HEK293 (cell line): ENCODE measurements around the gene RAB44.

Experiments used
- CTCF ChIA-PET: fragments of 350-600 bp; formaldehyde crosslinking; extraction: SDS; loops from one replicate; lab custom pipeline; 2021; ENCODE audit warnings: antibody characterized with exemption; lab: Yijun Ruan, JAX
- POLR2A ChIA-PET: fragments of 300-600 bp; formaldehyde crosslinking; extraction: SDS; loops from one replicate; lab custom pipeline; 2020; ENCODE audit warnings: antibody characterized with exemption, inconsistent platforms; lab: Yijun Ruan, JAX
- H3K27ac ChIP-seq: fragments of 200-500 bp; sonication (Bioruptor generic); 2 replicates; pipeline ENCODE4 v1.5.1; 2014; ENCODE audit warnings: low read depth, low read length, control low read depth, inconsistent platforms; ENCODE audit errors: extremely low read depth
- H3K36me3 ChIP-seq, 2 experiments: fragments of 200-500 bp in 1 of 2; sonication (Bioruptor generic) in 1 of 2; 1 replicate in 1 of 2; 2 replicates in 1 of 2; pipeline ENCODE4 v1.5.1; 2014 to 2017; ENCODE audit warnings: inconsistent platforms in 2 of 2, low read length in 2 of 2; ENCODE audit not compliant: control insufficient read depth in 2 of 2, insufficient read depth in 1 of 2
- H3K4me1 ChIP-seq: fragments of 200-500 bp; sonication (Bioruptor generic); 2 replicates; pipeline ENCODE4 v1.5.1; 2014; ENCODE audit warnings: mild to moderate bottlenecking, low read length, inconsistent platforms; ENCODE audit not compliant: control insufficient read depth, insufficient read depth
- H3K4me3 ChIP-seq: 2 replicates; pipeline ENCODE4 v1.5.1; 2011; ENCODE audit warnings: low read depth, mild to moderate bottlenecking, control low read depth, low read length, moderate library complexity
- H3K9me3 ChIP-seq: fragments of 200-500 bp; sonication (Bioruptor generic); 2 replicates; pipeline ENCODE4 v1.5.1; 2014; ENCODE audit warnings: low read depth, low read length, inconsistent platforms; ENCODE audit not compliant: control insufficient read depth, insufficient read depth
- EGR2 ChIP-seq: fragments of 450-650 bp; formaldehyde crosslinking; IDR thresholded peaks from 2 replicates; pipeline ENCODE4 v1.5.1; 2016; ENCODE audit warnings: low read depth, missing biosample characterization, missing genetic modification characterization
- FEZF1 ChIP-seq: fragments of 450-650 bp; formaldehyde crosslinking; IDR thresholded peaks from 2 replicates; pipeline ENCODE4 v1.5.1; 2016; ENCODE audit warnings: missing biosample characterization, missing genetic modification characterization
- GFI1B ChIP-seq: fragments of 450-650 bp; formaldehyde crosslinking; IDR thresholded peaks from 2 replicates; pipeline ENCODE4 v1.5.1; 2016; ENCODE audit warnings: missing biosample characterization, missing genetic modification characterization
- KLF8 ChIP-seq: fragments of 450-650 bp; formaldehyde crosslinking; IDR thresholded peaks from 2 replicates; pipeline ENCODE4 v1.5.1; 2016; ENCODE audit warnings: missing biosample characterization, missing genetic modification characterization
- PRDM10 ChIP-seq: fragments of 450-650 bp; formaldehyde crosslinking; IDR thresholded peaks from 2 replicates; pipeline ENCODE4 v1.5.1; 2016; ENCODE audit warnings: missing biosample characterization, missing genetic modification characterization
- SALL2 ChIP-seq: fragments of 450-650 bp; formaldehyde crosslinking; IDR thresholded peaks from 2 replicates; pipeline ENCODE4 v1.5.0; 2017; ENCODE audit warnings: missing biosample characterization, mild to moderate bottlenecking, missing genetic modification characterization, borderline replicate concordance
- SP7 ChIP-seq: fragments of 450-650 bp; formaldehyde crosslinking; IDR thresholded peaks from 2 replicates; pipeline ENCODE4 v1.5.1; 2016; ENCODE audit warnings: missing biosample characterization, missing genetic modification characterization
- ZBTB10 ChIP-seq: fragments of 450-650 bp; formaldehyde crosslinking; IDR thresholded peaks from 2 replicates; pipeline ENCODE4 v1.5.1; 2016; ENCODE audit warnings: missing biosample characterization, missing genetic modification characterization
- ZBTB20 ChIP-seq: fragments of 450-650 bp; formaldehyde crosslinking; IDR thresholded peaks from 2 replicates; pipeline ENCODE4 v1.5.1; 2016; ENCODE audit warnings: missing biosample characterization, missing genetic modification characterization
- ZBTB21 ChIP-seq: fragments of 450-650 bp; formaldehyde crosslinking; IDR thresholded peaks from 2 replicates; pipeline ENCODE4 v1.5.1; 2017; ENCODE audit warnings: missing biosample characterization, missing genetic modification characterization
- ZFHX2 ChIP-seq: fragments of 450-650 bp; formaldehyde crosslinking; conservative IDR thresholded peaks from 2 replicates; pipeline ENCODE4 v1.5.1; 2016; ENCODE audit warnings: missing biosample characterization, missing genetic modification characterization
- ZNF114 ChIP-seq: fragments of 450-650 bp; formaldehyde crosslinking; IDR thresholded peaks from 2 replicates; pipeline ENCODE4 v1.5.0; 2017; ENCODE audit warnings: missing biosample characterization, missing genetic modification characterization
- ZNF148 ChIP-seq: fragments of 450-650 bp; formaldehyde crosslinking; IDR thresholded peaks from 2 replicates; pipeline ENCODE4 v1.5.0; 2017; ENCODE audit warnings: missing biosample characterization, missing genetic modification characterization, borderline replicate concordance
- ZNF2 ChIP-seq: fragments of 450-650 bp; formaldehyde crosslinking; IDR thresholded peaks from 2 replicates; pipeline ENCODE4 v1.5.1; 2016; ENCODE audit warnings: missing biosample characterization, missing genetic modification characterization
- ZNF311 ChIP-seq: fragments of 450-650 bp; formaldehyde crosslinking; IDR thresholded peaks from 2 replicates; pipeline ENCODE4 v1.5.1; 2017; ENCODE audit warnings: missing biosample characterization, missing genetic modification characterization, borderline replicate concordance
- ZNF510 ChIP-seq: fragments of 450-650 bp; formaldehyde crosslinking; IDR thresholded peaks from 2 replicates; pipeline ENCODE4 v1.5.1; 2018; ENCODE audit warnings: mild to moderate bottlenecking, missing genetic modification characterization, missing biosample characterization; ENCODE audit not compliant: insufficient replicate concordance
- ZNF521 ChIP-seq: fragments of 450-650 bp; formaldehyde crosslinking; IDR thresholded peaks from 2 replicates; pipeline ENCODE4 v1.5.1; 2017; ENCODE audit warnings: missing biosample characterization, mild to moderate bottlenecking, missing genetic modification characterization
- ZNF596 ChIP-seq: fragments of 450-650 bp; IDR thresholded peaks from 2 replicates; pipeline ENCODE4 v1.5.0; 2018; ENCODE audit warnings: missing biosample characterization, mild to moderate bottlenecking, missing genetic modification characterization, moderate library complexity
- ZNF600 ChIP-seq: fragments of 450-650 bp; formaldehyde crosslinking; IDR thresholded peaks from 2 replicates; pipeline ENCODE4 v1.5.1; 2016; ENCODE audit warnings: missing biosample characterization, missing genetic modification characterization
- ZSCAN18 ChIP-seq: fragments of 450-650 bp; formaldehyde crosslinking; IDR thresholded peaks from 2 replicates; pipeline ENCODE4 v1.5.1; 2016; ENCODE audit warnings: missing biosample characterization, missing genetic modification characterization
- TF ChIP-seq, protein P1 (sequence below): fragments of 450-650 bp; formaldehyde crosslinking; IDR thresholded peaks from 2 replicates; pipeline ENCODE4 v1.5.1; 2016; ENCODE audit warnings: missing biosample characterization, missing genetic modification characterization
- TF ChIP-seq, protein P2 (sequence below): fragments of 450-650 bp; formaldehyde crosslinking; IDR thresholded peaks from 2 replicates; pipeline ENCODE4 v1.5.1; 2017; ENCODE audit warnings: missing biosample characterization, missing genetic modification characterization

The RAB44 gene

DNA sequence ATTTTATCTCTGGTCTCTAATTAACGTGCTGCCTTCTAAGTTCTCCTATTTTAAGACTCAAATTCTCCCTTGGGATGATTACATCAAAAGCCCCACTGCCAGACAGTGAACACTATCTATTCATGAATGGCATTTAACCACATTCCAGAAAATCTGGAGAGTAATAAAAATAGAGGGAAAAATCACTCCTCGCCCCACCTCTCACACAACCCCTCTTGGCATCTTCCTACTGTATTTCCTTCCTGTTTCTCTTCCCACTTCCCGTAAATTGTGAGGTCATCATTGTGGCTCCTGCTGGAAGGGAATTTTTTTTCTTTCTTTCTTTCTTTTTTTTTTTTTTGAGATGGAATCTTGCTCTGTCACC, 31.5 kb downstream of the RAB44 start (continued):
- TF ChIP-seq PRDM10 (tag by site-specific recombination) (peak; percentile 74), SP7 (tag by site-specific recombination) (0 out of 2 replicates have a peak, but pooled peaks have one; percentile 14), ZBTB21 (tag by site-specific recombination) (peak; percentile 67; the same call in 1 of the 2 replicates)

DNA sequence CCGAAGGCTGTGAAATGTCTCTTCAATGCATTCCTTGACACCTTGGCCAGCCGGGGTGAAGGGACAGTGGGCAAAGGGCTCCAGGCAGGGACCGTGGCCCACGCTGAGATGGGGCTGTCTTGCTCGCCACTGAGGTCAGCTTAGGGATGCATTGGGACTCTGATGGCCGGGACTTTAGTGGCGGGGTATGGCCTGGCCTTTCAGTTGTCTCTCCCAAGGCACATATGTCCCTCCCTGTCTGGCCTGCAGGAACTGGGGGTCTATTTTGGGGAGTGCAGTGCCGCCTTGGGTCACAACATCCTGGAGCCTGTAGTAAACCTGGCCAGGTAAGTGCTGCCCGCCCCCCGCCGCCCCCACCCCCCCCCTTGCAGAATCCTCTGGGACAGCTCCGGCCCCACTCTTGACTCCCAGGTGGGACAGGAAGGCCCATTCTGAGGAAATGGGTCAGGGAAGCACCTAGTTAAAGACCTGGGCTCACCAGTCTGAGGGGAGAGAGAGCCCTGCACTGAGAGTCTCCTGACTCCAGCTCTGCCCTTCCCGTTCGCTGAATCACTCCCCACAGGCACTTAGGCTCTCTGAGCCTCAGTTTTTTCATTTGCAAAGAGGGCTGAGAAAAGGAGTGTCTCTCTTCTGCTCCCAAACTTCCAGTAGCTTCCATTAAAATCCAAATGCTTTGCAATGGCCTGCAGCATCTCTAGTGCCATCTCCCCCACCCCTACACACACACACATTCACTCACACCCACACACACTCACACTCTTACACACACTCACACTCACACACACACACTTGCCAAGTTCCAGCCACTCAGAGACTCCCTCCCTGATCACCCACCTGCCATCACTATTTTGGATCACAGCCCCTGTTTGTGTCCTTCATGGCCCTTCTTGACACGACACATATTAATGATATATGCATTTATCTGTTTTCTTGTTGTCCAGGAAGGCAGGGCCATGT, 33.1 kb downstream of the RAB44 start:
- ChIA-PET POLR2A (no interaction called here), CTCF (interaction anchor here (0.5 to 4.5 kb wide), 9 partner anchors 28 to 634 kb away, joined by 3 to 25 read pairs (median 3); no protein-coding TSS in a partner anchor)
- no peaks in the 10 kb centered on the region for H3K9me3 ChIP-seq
- H3K27ac ChIP-seq, result no peak overlapping the region
- H3K36me3 ChIP-seq, result no peaks in the 10 kb centered on the region
- no peak overlapping the region for H3K4me3 ChIP-seq
- H3K4me1 ChIP-seq, result no peaks in the 10 kb centered on the region
- TF ChIP-seq, protein P1, sequence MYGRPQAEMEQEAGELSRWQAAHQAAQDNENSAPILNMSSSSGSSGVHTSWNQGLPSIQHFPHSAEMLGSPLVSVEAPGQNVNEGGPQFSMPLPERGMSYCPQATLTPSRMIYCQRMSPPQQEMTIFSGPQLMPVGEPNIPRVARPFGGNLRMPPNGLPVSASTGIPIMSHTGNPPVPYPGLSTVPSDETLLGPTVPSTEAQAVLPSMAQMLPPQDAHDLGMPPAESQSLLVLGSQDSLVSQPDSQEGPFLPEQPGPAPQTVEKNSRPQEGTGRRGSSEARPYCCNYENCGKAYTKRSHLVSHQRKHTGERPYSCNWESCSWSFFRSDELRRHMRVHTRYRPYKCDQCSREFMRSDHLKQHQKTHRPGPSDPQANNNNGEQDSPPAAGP (tag by site-specific recombination), result no peak
- TF ChIP-seq ZFHX2 (tag by site-specific recombination) (peak; percentile 81), ZNF148 (tag by site-specific recombination) (no peak), ZNF600 (tag by site-specific recombination) (no peak), SALL2 (tag by site-specific recombination) (no peak), ZBTB10 (tag by site-specific recombination) (no peak), ZBTB20 (no peak), EGR2 (tag by site-specific recombination) (peak; percentile 60; the same call in 1 of the 2 replicates), ZNF114 (tag by site-specific recombination) (no peak), GFI1B (tag by site-specific recombination) (no peak), ZNF521 (tag by site-specific recombination) (no peak), ZNF510 (no peak), ZNF2 (tag by site-specific recombination) (no peak), ZNF311 (tag by site-specific recombination) (no peak), ZSCAN18 (tag by site-specific recombination) (no peak), KLF8 (tag by site-specific recombination) (no peak), ZNF596 (tag by site-specific recombination) (no peak), FEZF1 (tag by site-specific recombination) (no peak)
- TF ChIP-seq, protein P2, sequence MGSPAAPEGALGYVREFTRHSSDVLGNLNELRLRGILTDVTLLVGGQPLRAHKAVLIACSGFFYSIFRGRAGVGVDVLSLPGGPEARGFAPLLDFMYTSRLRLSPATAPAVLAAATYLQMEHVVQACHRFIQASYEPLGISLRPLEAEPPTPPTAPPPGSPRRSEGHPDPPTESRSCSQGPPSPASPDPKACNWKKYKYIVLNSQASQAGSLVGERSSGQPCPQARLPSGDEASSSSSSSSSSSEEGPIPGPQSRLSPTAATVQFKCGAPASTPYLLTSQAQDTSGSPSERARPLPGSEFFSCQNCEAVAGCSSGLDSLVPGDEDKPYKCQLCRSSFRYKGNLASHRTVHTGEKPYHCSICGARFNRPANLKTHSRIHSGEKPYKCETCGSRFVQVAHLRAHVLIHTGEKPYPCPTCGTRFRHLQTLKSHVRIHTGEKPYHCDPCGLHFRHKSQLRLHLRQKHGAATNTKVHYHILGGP (tag by site-specific recombination), result no peak
